GM21423 (cell line): ENCODE data around the gene FLYWCH1.

Experiments used
- ATAC-seq: cut with Tn5 transposase; IDR thresholded peaks from one replicate; pipeline ENCODE4 v1.9.1; 2021; ENCODE audit warnings: mild to moderate bottlenecking, moderate library complexity; ENCODE audit not compliant: unreplicated experiment

FLYWCH1 gene

DNA sequence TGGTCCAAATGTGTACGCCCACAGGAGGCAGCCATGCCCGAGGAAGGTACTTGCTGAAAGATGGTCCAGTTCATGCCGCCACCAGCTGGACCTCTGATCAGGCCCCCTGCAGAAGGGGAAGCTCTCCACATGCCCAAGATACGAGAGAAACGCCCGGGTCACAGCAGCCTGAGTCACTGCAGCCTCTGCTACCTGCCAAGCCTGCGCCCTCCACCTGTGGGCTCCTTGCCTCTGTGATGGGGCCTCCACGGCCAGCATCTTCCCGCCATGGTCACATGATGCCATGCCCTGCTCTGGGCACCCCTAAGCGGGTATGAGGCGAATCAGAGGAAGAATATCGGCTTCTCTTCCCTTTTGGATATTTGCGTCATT is 38.6 kb downstream of the FLYWCH1 start:
- ATAC-seq = no peak

DNA sequence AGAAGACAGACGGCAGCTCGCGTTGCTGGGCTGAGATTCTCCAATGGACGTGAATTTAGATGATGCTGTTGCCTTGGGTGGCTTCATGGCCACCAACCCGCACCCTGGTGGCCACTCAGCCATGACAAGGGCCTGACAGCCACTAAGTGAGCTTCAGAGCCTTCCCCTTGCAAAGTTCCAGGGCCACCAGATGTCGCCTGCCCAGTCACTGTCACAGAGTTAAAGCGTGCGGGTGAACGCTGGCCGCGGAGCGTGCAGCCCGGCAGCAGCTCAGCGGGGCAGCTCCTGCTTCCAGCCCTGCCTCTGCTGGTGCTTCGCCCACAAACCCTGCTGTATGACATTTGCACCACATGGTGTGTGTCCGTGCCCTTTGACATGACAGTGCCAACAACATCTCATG is 39.0 kb downstream of the FLYWCH1 start:
- no peak for ATAC-seq

DNA sequence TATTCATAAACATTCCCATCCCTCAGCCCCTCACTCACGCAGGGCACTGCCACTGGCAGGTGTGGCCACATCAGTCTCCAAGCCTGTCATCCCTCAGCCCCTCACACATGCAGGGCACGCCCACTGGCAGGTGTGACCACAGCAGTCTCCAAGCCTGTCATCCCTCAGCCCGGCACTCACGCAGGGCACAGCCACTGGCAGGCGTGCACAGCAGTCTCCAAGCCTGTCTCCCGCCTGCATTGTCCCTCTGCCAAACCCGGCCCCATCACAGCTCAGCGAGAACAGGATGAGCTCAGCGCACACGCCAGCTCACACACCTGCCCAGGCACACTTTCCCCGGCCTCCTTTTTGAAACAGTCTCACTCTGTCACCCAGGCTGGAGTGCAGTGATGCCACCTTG is 40.9 kb downstream of the FLYWCH1 start:
- no peak for ATAC-seq

DNA sequence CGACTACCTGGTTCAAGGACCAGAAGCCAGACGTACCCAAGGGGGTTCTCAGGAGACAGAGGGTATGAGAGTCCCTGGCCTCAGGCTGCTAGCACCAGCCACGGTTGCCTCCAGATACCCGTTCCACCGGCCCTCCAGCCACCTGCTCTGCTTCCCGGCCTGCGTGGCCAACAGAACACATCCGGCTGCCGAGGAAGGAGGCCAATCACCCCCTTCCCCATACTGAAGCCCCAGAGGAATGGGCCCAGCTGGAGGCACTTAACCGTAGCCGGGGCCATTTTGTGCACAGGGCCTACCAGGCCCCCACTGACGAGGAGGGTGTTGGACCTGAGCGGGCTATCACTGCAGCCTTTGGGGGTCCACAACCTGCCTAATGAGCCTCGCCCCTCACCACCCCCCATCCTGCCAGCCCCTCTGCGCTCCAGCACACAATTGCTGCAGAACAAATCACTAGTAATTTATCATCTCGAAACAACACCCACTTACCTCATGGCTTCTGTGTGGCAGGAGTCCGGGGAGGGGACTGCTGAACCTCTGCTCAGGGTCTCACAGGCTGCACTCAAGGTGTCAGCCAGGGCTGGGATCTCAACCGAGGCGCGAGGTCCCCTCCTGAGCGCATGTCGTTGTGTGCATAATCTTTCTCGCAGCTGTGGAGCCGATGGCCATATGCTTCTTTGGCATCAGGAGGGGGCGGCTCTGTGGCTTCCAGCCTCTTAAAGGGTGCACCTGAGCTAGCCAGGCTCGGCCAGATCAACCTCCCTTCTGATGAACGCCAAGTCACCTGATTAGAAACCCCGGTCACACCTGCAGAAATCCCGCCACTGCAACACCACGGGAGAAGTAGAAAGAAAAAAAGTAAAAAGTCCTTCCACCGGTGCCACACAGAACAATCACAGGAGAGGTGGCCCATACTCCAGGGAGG is 42.2 kb downstream of the FLYWCH1 start:
- no peak for ATAC-seq

DNA sequence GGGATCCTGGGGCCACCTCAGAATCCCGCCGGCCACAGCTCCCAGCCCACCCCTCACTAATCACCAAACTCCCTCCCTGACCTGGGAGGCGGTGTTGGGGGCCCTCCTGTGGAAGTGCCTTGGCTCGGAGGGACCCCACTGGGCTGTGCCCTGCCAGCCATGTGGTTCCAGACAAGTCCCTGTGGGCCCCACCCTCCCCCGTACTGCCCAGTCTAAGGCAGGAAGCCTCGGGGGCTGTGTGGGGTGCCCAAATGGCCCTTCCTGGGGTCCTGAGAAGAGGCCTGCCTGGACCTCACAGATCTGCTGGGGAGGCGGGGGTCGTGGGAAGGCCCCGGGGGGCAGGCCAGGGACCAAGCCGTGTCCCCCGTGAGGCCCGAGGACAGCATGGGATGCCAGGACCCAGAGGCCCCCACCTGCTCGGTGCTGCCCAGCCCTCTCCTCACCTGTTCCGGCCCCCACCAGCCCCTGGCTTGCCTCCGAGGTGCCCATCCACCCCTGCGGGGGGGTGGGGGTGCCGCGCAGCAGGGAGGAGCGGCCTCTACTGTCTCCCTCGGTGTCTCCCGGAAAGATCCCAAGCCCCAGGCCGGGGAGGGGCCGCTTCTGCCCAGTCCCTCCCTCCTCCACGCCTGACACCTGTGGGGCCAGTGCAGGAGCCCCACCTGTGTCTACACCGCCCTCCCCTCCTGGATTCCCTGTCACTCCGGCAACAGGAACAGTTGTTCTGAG is 43.1 kb downstream of the FLYWCH1 start:
- ATAC-seq = no peak

DNA sequence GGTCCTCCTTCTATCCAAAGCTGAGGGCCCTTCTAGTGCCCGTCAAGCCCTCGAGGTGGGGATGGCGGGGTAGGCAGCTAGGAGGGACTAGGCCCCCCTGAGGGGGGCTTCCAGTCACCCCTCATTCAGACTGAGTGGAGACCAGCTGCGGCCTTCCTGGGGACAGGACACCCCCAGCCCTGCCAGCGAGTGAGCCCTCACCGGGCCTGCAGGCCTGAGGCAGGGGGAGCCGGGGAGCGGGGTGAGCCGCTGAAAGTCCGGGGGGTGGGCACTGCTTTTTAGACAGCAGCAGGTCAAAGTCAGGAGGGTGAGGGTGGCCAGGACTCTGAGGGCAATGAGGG is 43.7 kb downstream of the FLYWCH1 start:
- no peak for ATAC-seq

DNA sequence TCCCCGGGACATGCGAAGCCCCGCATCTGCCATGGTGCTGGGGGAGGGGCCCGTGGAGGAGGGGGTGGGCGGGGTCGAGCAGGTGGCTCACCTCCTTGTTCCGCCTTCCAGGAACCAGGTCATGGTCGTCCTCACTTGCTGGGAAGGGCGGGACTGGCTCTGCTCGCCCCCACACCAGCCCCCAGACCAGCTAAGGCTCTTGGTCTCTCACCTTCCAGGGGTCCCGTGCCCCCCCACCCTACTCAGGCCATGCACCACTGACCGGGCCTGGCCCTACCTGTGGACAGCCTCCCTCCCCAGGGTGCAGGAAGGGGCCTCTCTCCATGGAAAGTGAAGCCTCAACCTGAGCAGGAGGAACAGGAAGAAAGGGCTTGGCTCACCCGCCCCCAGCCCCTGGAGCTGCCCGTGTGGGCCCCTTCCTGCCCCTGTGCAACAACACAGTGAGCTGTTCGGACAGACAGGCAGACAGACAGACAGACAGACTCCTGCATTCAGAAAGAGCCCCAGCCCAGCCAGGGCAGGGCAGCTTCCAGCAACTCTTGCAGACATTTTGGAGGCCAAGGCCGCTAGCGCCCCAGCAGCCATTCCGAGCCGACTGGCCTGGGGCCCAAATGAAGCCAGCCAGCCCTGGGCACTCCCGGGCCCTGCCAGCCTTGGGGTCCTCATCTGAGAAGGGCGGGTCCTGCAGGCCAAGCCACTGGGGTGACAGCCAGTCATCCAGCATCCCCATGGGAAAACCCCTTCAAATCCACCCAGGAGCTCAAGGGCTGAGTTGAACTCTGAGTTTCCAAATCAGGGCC is 44.2 kb downstream of the FLYWCH1 start:
- no peak for ATAC-seq

DNA sequence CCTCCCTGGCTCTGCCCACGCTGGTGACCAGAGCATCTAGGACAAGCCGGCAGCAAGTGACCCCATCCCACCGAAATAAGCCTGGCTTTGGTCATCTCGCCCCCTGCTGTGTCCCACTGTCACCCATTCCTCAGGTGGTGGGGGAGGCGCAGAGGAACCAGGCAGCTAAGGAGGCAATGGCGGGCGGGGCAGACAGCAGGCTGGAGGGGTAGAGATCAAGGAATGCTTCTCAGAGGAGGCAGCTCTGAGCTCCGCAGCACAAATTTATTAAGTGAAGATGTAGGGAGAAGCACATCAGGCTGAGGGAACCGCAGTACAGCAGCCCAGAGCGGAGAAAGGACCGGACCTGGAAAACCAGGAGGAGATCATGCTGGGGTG is 44.8 kb downstream of the FLYWCH1 start:
- no peak for ATAC-seq

DNA sequence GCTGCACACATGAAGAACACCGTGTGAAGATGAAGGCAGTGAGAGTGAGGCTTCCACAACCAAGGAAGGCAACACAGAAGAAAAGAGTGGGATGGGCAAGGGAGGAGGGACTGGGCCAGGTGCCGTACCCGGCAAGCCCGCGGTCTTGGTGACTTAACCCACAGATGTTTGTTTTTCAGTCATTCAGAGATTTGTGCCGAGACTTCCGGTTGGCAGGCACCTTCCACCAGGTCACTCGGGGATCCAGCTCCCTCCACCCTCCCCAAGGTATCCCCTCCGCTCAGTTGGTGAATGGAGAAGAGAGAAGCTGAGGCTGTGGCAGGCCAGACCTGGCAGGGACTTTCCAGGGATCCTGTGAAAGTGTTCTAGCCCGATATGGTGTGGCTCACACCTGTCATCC is 47.5 kb downstream of the FLYWCH1 start:
- ATAC-seq = no peak

DNA sequence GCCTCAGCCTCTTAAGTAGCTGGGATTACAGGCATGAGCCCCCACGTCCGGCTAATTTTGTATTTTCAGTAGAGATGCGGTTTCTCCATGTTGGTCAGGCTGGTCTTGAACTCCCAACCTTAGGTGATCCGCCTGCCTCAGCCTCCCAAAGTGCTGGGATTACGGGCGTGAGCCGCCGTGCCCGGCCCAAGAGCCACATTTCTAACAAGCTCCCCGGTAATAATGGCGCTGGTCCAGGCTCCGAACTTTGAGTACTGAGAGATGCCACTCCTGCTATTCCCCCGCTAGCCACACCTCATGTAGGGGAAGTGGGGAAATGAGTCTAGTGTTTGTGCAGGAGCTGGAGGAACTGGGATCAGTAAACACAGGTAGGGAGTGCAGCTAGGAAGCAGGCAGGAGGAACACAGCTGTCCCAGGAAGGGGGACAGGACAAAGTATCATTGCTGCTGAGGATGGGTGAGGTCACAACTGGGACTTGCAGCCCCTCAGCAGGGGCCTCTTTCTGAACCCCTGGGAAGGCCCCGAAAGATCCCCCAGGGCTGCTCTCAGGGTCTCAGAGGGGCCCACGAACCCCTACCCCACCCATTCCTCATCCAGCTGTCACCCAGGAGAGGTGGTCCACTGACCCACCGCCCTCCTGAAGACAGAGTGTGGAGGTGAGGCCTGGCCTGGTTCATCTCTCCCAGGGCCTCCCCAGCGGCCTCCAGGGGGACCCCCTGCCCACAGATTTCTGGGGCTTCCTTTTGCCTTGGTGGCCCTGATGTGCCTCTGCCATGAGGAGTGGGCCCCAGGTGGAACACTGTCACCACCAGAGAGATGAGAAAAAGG is 48.7 kb downstream of the FLYWCH1 start:
- no peak for ATAC-seq

DNA sequence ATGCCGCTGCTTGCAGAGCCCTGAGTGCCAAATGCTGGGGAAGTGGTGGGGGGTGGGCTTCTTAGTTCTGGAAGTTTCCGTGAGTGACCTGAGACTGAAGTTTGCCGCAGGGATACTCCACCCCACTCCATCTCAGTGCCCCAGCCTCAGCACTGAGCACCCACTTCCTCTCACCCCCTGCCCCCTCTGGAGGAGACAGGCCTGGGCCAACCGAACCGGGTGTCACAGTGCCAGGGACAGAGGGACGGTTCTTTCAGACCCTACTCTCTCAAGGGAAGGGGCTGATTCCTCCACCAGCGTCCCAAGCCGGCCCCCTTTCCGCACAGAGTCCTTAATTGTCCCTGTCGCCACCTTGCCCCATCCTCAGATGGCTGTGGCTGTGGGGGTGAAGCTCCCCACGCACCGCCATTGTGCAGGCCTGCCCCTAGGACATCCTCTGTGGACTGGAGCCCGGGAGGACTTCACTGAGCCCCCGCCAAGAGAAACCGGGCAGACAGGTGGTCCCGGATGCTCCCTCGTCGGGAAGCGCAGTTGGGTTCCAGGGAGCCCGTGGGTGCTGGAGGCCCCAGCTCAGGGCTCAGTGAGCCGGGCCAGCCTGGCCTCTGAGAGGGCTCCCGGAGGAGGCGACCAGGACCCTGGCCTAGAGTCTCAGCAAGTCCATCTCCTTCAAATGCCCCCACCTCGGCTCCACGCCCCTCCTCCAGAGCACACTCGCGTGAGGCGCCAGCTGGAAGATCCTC is 50.8 kb downstream of the FLYWCH1 start:
- ATAC-seq = no peak

DNA sequence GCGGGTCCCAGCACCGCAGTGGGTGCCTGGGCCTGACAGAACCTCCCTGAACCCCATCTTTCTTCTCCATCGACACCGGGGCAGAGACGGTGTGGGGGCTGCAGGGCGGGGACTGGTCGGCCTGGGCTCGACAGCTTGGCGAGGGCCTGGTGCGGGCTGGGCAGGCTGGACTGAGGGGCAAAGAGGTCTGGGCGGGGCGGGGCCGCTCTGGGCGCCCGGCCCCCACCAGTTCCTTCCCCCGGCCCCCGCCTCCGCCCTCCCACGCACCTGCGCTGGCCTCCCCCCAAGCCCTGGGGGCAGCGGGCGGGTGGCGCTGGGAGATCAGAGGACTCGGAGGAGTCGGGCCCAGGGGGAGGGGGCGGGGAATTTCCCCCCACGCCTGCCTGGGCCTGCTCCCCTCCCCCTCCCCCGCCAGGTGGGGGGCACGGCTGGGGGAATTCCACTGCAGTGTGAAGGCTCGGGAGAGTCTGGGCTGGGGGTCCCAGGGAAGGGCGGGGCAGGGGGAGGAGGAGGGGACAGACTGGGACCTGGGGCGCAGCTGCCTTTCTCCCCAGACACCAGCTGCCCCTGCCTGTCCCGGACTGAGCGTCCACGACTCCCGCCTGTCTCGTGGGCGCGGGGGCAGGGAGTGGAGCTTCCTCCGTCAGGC is 51.5 kb downstream of the FLYWCH1 start:
- ATAC-seq = no peak

DNA sequence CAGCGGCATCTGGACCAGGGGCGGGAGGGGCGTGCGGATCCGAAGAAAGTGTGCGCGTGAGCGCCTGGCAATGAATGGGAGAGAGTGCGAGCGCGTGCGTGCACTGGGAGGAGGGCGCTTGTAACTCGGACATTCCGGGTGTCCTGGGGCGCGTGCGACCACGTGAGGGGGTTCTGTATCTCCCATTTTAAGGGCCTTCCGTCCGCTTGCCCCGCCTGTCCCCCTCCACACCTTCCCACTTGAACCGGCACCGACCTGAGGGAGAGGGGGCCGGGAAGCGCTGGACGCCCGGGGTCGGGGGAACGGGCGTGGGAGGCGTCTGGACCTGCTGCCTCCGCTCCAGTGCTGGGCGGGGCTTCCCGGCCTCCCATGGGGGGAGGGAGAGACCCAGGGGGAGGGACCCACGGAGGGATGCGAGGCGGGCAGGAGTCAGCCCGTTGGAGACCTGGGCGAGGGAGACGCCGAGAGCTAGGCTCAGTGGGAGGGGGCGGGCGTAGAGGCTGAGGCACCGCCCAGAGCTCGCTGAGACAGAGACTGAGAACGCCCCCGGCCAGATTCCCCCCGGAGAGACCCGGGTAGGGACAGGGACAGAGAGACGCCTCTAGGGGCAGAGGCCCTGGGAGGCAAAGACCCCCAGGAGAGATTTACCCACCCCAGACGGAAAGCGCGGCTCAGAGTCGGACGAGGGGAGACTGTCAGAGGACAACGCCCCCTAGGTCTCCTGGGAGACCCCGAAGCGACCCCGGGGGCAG is 52.2 kb downstream of the FLYWCH1 start, which contains the start of gene KREMEN2:
KREMEN2 (plus strand) TSS at position 553 of the 752 bp plus-strand sequence. CDS start 246 bp downstream, outside the sequence.
- no peak for ATAC-seq

DNA sequence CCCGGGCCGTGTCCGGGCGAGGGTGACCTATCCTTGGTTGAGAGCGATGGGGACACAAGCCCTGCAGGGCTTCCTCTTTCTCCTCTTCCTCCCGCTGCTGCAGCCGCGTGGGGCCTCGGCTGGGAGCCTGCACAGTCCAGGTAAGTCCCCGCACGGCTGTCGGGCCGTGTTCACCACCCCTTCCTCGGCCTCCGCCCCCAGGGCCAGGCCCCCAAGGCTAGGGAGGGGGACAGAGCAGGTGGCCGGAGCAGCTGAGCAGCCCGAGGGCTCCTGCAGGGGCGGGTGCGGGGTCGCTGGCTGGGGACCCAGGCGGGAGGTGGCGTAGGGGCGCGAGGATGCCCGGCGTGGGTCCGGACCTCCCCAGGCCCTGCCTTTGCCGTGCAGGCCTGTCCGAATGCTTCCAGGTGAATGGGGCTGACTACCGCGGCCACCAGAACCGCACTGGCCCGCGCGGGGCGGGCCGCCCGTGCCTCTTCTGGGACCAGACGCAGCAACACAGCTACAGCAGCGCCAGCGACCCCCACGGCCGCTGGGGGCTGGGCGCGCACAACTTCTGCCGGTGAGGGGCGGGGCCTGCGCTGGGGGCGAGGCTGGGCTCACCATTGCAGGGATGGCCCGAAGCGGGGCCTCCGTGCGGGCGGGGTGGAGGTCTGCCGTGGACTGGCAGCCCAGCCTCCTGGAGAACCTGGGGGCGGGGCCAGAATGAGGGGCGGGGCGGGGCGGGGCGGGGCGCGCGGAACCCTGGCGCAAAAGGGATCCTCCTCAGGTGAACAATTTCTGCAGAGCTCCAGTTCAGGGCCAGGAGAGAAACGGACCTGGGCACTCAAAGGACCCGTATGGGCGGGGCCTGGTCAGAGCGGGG is 53.0 kb downstream of the FLYWCH1 start:
- ATAC-seq = no peak

DNA sequence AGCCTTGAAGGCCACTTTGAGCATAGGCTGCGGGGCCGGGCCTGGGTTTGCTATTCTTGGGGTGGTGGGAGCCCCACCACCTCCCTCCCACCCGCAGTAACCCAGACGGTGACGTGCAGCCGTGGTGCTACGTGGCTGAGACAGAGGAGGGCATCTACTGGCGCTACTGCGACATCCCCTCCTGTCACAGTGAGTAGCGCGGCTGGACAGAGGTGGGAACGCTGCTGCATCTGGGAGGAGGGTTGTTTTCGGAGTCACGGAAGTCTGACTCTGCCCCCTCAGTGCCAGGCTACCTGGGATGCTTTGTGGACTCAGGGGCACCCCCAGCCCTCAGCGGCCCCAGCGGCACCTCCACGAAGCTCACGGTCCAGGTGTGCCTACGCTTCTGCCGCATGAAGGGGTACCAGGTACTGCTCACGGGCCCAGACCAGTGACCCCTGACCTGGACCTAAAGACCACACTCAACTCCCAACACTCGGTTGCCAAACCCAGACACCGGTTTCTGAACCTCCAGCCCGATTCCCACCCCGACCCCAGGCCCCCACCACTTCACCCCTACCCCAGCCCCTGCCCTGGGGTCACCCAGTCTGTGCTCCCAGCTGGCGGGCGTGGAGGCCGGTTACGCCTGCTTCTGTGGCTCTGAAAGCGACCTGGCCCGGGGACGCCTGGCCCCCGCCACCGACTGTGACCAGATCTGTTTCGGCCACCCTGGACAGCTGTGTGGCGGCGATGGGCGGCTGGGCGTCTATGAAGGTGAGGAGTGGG is 54.5 kb downstream of the FLYWCH1 start:
- ATAC-seq = no peak

DNA sequence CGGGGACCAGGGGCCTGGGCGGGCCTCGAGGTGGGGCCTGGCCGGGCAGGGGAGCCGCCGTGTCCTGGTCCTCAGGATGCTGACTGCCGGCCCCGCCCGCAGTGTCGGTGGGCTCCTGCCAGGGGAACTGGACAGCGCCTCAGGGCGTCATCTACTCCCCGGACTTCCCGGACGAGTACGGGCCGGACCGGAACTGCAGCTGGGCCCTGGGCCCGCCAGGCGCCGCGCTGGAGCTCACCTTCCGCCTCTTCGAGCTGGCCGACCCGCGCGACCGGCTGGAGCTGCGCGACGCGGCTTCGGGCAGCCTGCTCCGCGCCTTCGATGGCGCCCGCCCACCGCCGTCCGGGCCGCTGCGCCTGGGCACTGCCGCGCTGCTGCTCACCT is 55.1 kb downstream of the FLYWCH1 start:
- ATAC-seq = no peak

DNA sequence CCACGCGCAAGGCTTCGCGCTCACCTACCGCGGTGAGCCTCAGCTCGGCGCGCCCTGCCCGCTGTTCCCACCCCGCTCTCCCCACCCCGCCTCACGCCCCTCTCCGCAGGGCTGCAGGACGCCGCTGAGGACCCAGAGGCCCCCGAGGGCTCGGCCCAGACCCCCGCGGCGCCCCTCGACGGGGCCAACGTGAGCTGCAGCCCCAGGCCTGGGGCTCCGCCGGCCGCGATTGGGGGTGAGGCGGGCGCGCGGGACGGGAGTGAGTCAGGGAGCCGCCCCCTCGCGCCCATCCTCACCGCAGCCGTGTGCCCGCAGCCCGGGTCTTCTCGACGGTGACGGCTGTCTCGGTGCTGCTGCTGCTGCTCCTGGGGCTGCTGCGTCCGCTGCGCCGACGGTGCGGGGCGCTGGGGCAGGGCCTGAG is 55.5 kb downstream of the FLYWCH1 start:
- ATAC-seq = no peak
